Omental fat pad (tissue), 4 donors: ENCODE results near the gene TMEM30A. TPM values are rescaled to one million over a fixed set of nuclear protein-coding genes. Genes with fewer than 3 reads are reported as not detected.

Experiments used
- ATAC-seq: fragments of 150-250 bp; one replicate; pipeline ENCODE4 v1.9.1; 2016; ENCODE audit warnings: mild to moderate bottlenecking, moderate library complexity; ENCODE audit not compliant: low FRiP score
- DNase-seq: peaks from one replicate; pipeline ENCODE4 v3.0.0-alpha.2; 2019; ENCODE audit warnings: low spot score
- total RNA-seq, 4 donors: library from RNA; depleted of rRNA; stranded (reverse); fragments of >200 nt; gene quantifications; one replicate each; pipeline ENCODE4 v1.1.0, GENCODE V29; 2016
- TF ChIP-seq, protein P1 (sequence below), 3 donors: fragments of 450-650 bp; IDR thresholded peaks; one replicate each; pipeline ENCODE4 v1.5.1; 2016 to 2017; ENCODE audit warnings: antibody characterized with exemption in 3 of 3, mild to moderate bottlenecking in 3 of 3, moderate library complexity in 2 of 3

TMEM30A gene
- total RNA-seq, 4 donors from 2014 or later, result 45.2 to 84.3 (median 58.4) TPM

DNA sequence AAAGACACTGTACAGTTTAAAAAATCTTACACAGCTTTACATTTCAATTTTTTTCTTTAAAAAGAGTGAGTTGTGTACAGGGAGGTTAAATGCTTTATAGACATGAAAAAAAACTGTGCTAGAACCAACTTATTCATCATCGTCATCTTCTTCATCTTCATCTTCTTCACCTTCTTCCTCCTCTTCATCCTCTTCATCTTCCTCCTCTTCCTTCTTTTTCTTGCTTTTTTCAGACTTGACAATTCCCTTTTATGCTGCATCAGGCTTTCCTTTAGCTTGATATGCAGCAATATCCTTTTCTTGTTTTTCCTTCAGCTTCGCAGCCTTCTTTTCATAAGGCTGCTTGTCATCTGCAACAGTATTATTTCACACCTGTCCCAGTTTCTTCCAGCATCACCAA lies 34.3 kb upstream of the TMEM30A start:
- no peak for DNase-seq
- TF ChIP-seq, protein P1, sequence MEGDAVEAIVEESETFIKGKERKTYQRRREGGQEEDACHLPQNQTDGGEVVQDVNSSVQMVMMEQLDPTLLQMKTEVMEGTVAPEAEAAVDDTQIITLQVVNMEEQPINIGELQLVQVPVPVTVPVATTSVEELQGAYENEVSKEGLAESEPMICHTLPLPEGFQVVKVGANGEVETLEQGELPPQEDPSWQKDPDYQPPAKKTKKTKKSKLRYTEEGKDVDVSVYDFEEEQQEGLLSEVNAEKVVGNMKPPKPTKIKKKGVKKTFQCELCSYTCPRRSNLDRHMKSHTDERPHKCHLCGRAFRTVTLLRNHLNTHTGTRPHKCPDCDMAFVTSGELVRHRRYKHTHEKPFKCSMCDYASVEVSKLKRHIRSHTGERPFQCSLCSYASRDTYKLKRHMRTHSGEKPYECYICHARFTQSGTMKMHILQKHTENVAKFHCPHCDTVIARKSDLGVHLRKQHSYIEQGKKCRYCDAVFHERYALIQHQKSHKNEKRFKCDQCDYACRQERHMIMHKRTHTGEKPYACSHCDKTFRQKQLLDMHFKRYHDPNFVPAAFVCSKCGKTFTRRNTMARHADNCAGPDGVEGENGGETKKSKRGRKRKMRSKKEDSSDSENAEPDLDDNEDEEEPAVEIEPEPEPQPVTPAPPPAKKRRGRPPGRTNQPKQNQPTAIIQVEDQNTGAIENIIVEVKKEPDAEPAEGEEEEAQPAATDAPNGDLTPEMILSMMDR (IDR thresholded peaks at IDR 0.05), result no peak
- no peak for ATAC-seq

GRCh38 chr6:75317503-75318206 lies 33.1 kb upstream of the TMEM30A start:
- ATAC-seq (peak; percentile 73), DNase-seq (no peak)
- TF ChIP-seq, protein P1 (IDR thresholded peaks at IDR 0.05), result no peak

GRCh38 chr6:75315978-75316377 lies 31.4 kb upstream of the TMEM30A start:
- no peak for ATAC-seq
- TF ChIP-seq, protein P1 (IDR thresholded peaks at IDR 0.05), result no peak
- no peak for DNase-seq

DNA sequence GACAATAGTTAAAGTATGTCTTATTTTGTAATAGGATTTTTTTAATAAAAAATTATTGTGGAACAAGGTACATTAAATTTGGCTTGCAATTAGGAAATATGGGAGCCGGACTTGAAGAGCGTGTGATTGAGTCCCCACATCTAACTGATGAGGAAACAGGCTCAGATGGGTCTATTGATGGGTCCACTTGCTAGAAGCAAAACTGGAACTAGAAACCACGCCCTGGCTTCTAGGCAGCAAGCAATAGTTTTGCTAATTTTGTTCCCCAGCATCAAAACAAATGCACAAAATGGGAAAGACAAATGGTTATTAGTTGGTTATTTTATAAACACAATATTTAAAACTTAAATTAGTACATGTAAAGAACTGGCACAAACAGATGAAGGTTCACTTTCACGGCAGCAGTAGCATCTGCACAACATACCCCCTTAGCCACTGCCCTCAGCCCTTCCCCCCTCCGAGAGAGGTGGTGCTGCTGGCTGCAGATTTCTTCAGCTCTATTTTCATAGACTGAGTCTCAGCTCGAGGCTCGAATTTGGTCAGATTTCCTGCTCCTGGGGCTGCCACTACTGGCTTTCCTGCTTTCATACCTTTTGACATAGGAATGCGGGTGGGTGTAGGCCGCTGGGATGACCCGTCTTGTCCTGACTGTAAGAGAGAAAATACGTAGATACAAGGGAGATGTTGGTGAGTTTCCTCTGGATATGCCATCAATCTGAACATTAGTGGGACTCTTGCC lies 23.8 kb upstream of the TMEM30A start:
- TF ChIP-seq, protein P1 (IDR thresholded peaks at IDR 0.05), result no peak
- ATAC-seq, result no peak
- no peak for DNase-seq

DNA sequence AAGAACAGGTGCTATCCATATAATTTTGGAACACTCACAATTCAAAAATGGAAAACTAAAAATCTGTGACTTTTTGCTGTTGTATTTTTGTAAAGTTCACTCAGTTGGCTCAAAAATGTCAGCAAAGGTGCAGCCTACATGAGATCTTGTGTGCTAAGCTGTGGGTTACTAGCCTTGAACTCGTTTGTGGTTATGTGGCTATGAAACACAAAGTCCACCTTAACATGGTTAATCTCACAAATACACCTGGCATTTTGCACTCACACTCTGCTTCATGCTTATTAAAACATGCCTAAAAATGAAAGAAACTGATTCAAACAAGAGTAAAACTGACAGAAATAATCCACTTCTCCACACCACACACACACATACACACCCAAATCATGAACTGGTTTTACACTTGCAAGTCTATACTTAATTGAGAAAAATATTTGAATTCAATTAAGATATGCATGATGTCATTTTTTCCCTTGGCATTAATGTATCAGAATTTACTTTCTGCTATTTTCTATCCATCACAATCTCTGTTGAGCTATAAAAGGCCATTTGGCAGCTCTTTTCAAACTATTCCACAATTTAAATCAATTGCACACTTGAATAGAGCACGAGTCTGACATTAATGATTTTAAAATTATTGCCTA lies 22.9 kb upstream of the TMEM30A start:
- DNase-seq (no peak), ATAC-seq (no peak)

GRCh38 chr6:75306064-75306463 lies 21.5 kb upstream of the TMEM30A start:
- ATAC-seq (no peak), DNase-seq (no peak)
- TF ChIP-seq, protein P1 (IDR thresholded peaks at IDR 0.05), result no peak

More for the DNA sequence above, 22.9 kb upstream of the TMEM30A start:
- TF ChIP-seq, protein P1 (IDR thresholded peaks at IDR 0.05), result no peak
